Measurements from ENCODE around the gene SLC6A11. TPM values are rescaled to one million over a fixed set of nuclear protein-coding genes. Genes with fewer than 3 reads are reported as not detected.

The SLC6A11 gene
- total and polyA plus RNA-seq, 9 of the 15 experiments (the other 6 are each of a cell fraction or from before 2014, with no cell fraction given): 0.04 TPM; not detected in 8

DNA sequence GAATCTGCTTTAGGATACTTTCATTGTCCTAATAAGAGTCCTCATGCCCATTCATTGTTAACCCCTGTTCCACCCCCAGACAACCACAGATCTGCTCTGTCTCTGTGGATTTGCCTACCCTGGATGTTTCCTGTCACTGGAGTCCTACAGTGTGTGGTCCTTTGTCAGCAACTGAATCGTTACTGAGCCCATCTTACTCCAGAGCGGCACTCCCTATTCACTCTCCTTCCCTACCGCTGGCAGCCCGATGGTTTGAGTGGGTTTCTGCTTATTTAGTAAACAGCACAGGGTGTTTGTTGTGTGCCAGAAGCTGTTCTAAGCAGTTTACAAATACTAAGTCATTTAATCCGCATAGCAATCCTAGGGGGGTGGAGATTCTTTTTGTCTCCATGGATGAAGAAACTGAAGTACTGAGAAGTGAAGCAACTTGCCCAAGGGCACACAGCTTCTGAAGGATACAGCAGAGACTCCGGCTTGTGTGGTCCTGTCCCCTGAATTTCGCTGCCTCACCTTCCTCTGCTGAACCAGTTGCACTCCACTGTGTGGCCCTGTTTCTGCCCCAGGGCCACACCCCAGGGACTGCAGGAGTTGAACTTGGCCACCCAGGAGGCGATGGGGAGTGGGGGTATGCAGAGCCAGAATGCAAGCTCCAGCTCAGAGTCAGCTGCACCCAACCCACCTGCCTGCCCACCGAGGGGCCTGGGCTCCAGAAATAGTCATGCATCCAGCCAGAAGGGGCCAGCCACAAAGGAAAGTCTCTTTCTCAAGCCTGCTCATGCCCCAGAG lies 120.0 kb downstream of the SLC6A11 start:
- Histone ChIP-seq H3K4me1 (replicated peaks in 1 of 2; ENCODE audit: control insufficient read depth in 2 of 2, insufficient read depth in 2 of 2, low read length in 2 of 2) (no peaks in the 10 kb centered on the region), H2AFZ (ENCODE audit: low read depth, low read length) (no peak overlapping the region), H3K27ac (ENCODE audit: extremely low read depth, low read depth, low read length) (no peak overlapping the region), H3K9ac (ENCODE audit: insufficient read depth in 1 of 2, low read depth in 2 of 2, low read length in 2 of 2) (no peak overlapping the region), H3K36me3 (ENCODE audit: control insufficient read depth, insufficient read depth, low read length) (no peaks in the 10 kb centered on the region), H3K4me2 (ENCODE audit: insufficient read depth, low read length) (no peak overlapping the region), H3K9me3 (replicated peaks; ENCODE audit: control insufficient read depth, insufficient read depth, low read depth, low read length) (no peaks in the 10 kb centered on the region), H4K20me1 (replicated peaks; ENCODE audit: control insufficient read depth, insufficient read depth, low read length) (peaks cover 17% of the 10 kb centered on the region), H3K4me3 (no peak overlapping the region), H3K9me1 (ENCODE audit: control insufficient read depth, insufficient read depth, low read length) (no peaks in the 10 kb centered on the region), H3K27me3 (ENCODE audit: control insufficient read depth in 2 of 2, insufficient read depth in 2 of 2, low read length in 2 of 2) (peaks cover 0 to 32% of the 10 kb centered on the region in 2 experiments; a peak in 2 of 5 replicates), H3K79me2 (ENCODE audit: control insufficient read depth, insufficient read depth, low read length) (no peaks in the 10 kb centered on the region)
- under 1% methylated on average over 9 of the region's 9 CpGs for WGBS (ENCODE audit: insufficient coverage, low coverage, missing lambda C conversion rate)
- CTCF ChIA-PET (ENCODE audit: low intra/inter-chr PET ratio): no interaction called here
- DNase-seq (ENCODE audit: extremely low read depth in 1 of 4, low spot score in 3 of 4): no peak
- no peak for FAIRE-seq
- ATAC-seq: no peak
- intact Hi-C loops (cut with micrococcal nuclease): no loop called here
- TF ChIP-seq RNF2 (IDR thresholded peaks at IDR 0.05): no peak
- TF ChIP-seq, protein P1, sequence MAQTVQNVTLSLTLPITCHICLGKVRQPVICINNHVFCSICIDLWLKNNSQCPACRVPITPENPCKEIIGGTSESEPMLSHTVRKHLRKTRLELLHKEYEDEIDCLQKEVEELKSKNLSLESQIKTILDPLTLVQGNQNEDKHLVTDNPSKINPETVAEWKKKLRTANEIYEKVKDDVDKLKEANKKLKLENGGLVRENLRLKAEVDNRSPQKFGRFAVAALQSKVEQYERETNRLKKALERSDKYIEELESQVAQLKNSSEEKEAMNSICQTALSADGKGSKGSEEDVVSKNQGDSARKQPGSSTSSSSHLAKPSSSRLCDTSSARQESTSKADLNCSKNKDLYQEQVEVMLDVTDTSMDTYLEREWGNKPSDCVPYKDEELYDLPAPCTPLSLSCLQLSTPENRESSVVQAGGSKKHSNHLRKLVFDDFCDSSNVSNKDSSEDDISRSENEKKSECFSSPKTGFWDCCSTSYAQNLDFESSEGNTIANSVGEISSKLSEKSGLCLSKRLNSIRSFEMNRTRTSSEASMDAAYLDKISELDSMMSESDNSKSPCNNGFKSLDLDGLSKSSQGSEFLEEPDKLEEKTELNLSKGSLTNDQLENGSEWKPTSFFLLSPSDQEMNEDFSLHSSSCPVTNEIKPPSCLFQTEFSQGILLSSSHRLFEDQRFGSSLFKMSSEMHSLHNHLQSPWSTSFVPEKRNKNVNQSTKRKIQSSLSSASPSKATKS (CRISPR knock-in tag; IDR thresholded peaks at IDR 0.05): no peak
- TF ChIP-seq, protein P2, sequence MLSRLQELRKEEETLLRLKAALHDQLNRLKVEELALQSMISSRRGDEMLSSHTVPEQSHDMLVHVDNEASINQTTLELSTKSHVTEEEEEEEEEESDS (CRISPR knock-in tag; IDR thresholded peaks at IDR 0.05): no peak
- TF ChIP-seq, protein P3, sequence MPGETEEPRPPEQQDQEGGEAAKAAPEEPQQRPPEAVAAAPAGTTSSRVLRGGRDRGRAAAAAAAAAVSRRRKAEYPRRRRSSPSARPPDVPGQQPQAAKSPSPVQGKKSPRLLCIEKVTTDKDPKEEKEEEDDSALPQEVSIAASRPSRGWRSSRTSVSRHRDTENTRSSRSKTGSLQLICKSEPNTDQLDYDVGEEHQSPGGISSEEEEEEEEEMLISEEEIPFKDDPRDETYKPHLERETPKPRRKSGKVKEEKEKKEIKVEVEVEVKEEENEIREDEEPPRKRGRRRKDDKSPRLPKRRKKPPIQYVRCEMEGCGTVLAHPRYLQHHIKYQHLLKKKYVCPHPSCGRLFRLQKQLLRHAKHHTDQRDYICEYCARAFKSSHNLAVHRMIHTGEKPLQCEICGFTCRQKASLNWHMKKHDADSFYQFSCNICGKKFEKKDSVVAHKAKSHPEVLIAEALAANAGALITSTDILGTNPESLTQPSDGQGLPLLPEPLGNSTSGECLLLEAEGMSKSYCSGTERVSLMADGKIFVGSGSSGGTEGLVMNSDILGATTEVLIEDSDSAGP (CRISPR knock-in tag; IDR thresholded peaks at IDR 0.05): no peak
- TF ChIP-seq, protein P4, sequence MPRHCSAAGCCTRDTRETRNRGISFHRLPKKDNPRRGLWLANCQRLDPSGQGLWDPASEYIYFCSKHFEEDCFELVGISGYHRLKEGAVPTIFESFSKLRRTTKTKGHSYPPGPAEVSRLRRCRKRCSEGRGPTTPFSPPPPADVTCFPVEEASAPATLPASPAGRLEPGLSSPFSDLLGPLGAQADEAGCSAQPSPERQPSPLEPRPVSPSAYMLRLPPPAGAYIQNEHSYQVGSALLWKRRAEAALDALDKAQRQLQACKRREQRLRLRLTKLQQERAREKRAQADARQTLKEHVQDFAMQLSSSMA (CRISPR knock-in tag; IDR thresholded peaks at IDR 0.05): no peak
- TF ChIP-seq ZNF76 (CRISPR knock-in tag; IDR thresholded peaks at IDR 0.05; ENCODE audit: borderline replicate concordance): no peak
- no peak for TF ChIP-seq POLR3A (IDR thresholded peaks at IDR 0.05; ENCODE audit: borderline replicate concordance, extremely low read depth, insufficient read depth, insufficient read length)
- no peak for TF ChIP-seq ZNF695 (CRISPR knock-in tag; IDR thresholded peaks at IDR 0.05)
- TF ChIP-seq FIP1L1 (IDR thresholded peaks at IDR 0.05; ENCODE audit: low read depth, low read length, poor library complexity, severe bottlenecking): no peak
- no peak for TF ChIP-seq ZNF354B (CRISPR knock-in tag; IDR thresholded peaks at IDR 0.05)
- TF ChIP-seq, protein P5, sequence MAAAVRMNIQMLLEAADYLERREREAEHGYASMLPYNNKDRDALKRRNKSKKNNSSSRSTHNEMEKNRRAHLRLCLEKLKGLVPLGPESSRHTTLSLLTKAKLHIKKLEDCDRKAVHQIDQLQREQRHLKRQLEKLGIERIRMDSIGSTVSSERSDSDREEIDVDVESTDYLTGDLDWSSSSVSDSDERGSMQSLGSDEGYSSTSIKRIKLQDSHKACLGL (CRISPR knock-in tag; IDR thresholded peaks at IDR 0.05; ENCODE audit: borderline replicate concordance, poor library complexity, severe bottlenecking): no peak
- in situ Hi-C loops (cut with MboI): no loop called here
- no TSS peak for BruUV-seq (replicated peaks)
- POLR2A ChIA-PET: interaction anchor here (0.5 kb wide), 1 partner anchor 129 kb away, joined by 3 read pairs; no protein-coding TSS in a partner anchor

All from K562 (cell line).